ENCODE results near the gene AIFM1.
"Not testable (repeated sequence)": the region's sequence is repeated elsewhere in the genome, so short reads cannot be mapped to it uniquely, and the experiment has no call there.

Gene AIFM1

DNA sequence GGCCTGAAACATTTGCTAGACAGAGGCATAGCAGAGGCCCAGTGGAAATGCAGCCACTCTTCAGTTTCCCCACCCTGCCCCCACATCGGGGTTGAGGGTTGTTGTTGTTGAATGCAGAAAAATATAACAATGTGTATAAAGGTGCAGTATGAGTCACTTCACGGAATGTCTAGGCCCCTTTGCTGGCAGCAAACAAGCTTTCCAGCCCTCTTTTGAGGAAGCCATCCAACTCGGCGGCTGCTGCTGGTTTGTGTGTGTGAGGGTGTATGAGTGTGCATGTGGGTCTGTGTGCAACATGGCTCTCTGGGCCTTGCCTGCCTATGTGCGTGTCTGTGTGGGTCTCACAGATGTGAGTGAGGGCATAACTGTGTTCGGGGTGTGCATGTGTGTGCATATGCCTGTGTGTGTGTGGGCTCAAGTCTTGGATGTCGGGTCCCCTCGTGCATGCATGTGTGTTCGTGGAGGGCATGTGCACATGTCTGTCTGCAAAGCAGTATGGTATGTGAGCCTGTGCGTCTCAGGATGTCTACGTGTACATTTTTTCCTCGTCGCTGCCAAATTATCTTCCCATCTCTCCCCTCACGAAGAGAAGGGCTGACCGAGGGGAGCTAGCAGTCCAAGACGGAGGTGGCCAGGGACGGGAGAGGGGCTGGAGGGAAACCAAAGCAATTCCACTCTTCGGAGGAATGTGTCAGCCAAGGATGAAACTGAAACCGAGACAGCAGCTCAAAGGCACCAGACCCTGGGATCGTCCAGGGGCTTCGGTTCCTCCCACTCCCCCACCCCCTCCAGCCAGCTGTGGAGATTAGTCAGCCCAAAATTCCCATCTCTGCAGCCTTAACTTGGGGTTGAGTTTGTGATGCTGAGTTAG lies 47.0 kb downstream of the AIFM1 start:
- DNase-seq = no peak

DNA sequence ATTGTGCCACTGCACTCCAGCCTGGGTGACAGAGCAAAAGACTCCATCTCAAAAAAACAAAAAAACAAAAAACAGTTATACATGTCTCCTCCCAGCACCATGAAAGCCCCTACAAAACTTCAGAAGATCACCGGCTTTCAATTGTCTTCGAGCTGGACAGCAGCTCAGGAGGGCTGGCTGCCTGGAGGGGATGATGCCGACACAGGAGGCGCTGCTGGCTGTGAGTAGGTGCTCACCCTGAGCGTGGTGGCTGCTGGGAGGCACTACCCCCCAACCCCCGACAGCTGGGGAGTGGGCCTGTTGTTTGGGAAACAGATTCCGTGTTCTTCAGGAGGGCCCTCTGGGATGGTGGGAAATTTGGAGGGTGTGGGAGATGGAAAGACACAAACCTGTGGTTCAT lies 48.5 kb downstream of the AIFM1 start:
- no peak for DNase-seq

DNA sequence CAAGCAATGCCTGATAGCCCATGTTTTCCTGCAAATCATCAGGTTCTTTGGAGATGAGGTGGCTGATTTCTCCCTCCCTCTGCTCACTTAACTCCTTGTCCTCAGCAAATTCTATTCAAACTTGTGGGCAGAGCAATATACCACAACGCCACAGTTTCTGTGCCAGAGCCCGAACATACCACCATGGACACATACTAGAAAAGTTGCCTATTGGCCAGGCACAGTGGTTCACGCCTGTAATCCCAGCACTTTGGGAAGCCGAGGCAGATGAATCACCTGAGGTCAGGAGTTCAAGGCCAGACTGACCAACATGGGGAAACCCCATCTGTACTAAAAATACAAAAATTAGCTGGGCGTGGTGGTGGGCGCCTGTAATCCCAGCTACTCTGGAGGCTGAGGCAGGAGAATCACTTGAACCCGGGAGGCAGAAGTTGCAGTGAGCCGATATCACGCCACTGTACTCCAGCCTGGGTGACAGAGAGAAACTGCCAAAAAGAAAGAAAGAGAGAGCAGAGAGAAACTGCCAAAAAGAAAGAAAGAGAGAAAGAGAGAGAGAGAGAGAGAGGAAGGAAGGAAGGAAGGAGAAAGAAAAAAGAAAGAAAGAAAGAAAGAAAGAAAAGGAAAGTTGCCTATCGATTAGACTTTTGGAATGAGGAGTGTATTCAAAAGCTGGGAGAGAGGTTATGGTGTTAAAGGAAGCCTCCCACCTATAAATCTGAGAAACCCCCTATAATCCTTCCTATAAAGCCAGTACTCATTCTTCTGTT lies 50.3 kb downstream of the AIFM1 start:
- DNase-seq = not testable (repeated sequence)

DNA sequence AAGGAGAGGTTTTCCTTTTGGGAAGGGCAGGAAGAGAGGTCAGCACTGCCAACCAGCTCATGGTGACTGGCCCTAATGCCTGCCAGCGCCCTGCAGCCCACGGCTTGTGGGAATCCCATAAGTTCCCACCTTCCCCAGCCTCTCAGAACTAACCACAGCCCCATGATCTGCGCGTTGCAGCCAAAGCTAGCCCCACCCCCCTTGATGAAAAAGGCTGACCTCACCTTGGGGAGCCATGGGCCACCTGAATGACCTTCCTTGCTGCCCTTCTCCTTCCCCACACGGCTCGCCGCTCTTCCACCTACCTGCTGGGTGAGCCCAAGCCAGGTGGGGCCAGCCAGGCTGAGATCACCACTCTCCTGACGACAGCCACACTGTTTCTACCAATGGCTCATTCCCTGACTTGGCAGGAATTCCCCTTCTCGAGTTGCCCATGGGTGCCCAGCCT lies 51.5 kb downstream of the AIFM1 start:
- DNase-seq = no peak

DNA sequence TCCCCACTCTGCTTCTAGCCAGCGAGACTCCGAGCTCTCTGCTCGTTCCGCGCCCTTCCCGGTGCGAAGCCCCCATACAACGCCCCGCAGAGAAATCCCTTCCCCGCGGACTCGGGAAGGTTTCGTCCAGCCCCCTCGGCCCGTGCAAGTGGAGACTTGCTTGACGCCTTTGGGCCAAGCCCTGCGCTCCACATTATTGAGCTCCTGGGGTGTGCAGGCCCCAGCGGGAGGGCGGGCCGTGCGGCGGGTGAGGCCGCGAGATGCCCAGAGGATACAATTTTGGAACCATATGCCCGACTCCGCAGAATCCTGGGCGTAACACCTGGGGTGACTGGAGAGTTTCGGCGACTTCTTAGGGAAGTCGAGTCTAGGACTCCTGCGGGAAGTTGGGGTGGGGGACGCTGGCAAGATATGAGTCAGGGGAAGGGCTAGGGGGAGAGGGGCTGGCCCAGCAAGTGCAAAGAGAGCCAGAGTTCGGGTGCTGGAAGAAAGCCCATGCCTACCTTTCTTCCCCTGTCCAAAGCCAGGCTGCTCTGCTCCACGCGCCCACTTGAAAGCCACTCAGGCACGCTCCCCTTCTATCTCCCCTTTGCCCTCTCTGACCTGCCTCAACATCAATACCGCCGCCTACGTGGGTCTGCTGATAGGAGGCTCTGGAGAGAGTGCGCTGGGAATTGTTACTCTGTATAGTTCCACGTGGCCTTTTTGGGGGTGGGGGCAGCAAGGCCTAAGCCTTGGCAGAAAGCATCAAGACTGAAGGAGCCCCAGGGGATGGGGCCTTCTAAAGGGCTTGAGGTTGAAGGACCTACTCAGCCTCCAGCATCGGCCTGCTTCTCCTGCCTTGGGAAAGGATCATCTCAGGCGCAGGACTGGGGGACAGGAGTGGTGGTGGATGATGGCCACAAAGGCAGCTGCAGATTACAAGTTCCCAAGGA lies 54.2 kb downstream of the AIFM1 start:
- no peak for DNase-seq

DNA sequence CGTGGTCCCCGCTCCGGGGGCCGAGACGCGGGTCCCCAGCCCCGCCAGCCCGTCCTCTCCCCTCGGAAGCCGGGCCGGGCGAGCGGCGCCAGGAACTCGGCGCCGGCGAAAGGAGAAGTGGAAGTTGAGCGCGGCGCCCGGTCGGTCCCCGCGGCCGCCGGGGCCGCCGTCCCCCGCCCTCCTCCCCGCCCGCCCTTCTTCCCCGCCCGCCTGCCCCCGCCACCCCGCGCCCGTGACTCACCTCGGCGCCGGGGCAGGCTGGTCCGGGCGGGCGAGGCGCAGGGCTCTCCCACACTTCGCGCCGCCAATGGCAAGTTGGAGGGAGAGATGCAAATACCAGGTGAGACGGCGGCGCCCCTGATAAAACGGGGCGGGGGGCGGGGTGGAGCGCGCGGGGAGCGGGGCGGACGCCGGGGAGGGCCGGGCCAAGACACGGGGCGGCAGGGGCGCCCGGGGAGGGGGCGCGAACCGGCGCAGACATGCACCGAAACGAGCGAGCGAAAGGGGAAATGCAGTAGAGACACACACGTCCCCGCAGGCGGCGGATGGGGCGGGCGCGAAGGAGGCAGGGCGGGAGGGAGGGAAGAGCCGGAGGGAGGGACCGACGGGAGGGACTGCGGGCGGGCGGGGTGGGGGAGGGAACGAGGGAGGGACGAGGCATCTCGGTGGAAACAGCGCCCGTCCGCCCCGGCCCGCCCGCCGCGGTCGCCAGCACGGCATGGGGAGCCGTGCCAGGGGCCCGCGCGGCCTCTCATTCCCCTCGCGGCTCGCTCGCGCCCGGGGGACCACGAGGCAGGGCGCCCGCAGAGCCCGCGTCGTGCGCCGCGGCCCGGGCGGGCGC lies 55.0 kb downstream of the AIFM1 start, which contains the start of gene ELF4:
Gene ELF4 (minus strand): TSS at position 119 of the 841 bp plus-strand sequence. CDS start 29,167 bp downstream, outside the sequence.
- DNase-seq = no peak

DNA sequence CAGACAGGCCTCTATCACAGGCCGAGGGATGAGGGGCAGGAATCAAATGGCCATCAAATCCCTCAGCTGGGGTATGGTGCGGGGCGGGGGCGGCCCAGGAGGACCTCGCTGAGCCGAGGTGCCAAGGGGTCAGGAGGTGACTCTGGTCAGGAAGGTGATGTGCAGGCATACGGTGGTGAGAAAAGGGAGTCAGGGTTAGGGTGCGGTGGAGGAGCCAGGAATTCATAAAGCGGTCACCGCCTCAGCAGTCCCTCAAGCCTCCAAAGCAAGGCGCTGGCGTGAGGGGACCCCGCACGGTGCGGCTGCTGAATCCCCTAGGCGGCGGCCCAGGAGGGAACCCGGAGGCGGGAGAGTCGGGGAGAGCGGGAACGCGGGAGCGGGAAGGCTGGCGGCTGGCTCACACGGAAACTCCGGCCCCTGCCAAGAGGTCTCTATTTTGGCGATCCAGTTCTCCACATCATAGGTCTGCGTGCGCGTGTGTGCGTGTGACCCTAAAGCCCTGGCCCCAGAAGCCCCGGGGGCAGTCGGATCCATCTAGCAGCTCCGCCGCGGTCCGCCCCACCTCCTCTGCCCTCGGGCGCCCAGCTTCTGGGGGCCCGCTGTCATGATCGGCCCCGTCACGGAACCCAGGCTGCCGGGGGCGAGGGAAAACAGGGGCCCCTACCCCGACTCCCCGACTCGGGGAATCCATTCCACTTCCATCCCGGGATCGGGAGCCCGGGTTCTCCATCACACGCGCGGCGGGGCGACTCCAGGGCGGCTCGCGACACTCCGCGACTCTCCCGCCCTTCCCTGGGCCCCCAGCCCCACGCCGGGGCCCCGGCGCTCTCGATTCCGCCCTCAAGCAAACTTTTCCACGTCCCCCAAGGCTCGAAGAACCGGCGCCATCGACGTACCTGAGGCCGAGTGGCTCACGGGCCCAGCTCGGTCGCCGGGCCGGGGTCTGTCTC lies 55.9 kb downstream of the AIFM1 start:
- DNase-seq = no peak

DNA sequence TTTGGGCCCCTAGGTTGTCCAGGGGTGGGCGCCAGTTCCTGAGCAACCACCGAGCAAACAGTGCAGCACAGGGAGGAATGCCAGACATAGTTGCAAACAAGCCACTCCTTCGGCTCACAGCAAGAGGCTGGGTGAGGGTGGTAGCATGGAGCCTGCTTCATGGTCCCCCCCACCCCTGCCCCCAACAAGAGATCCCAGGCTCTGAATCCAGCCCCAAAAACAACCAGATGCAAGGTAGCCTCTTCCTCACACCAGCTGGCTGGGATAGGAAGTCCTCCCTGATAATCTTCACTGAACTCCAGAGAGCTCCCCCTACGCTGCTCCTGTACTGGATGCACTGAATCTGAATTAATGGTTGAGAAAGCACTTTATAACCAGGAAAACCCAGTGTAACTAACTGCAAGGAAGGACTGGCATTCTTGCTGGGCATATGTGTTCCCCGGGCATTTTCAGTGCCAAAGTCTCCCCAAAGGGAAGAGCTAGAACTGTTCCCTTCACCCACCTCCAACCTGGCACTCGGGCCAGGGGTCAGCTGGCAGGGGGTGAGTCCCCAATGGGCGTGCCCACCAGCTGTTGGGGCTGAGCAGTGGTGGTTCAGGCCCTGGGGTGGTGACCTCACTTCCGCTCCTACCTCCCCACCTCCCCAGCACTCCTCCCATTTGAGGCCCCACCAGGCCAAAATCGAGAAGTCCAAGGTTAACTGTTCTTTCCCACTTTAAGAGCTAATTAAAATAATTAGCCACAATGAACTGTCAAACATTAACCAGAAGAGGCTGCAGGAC lies 56.8 kb downstream of the AIFM1 start:
- no peak for DNase-seq

DNA sequence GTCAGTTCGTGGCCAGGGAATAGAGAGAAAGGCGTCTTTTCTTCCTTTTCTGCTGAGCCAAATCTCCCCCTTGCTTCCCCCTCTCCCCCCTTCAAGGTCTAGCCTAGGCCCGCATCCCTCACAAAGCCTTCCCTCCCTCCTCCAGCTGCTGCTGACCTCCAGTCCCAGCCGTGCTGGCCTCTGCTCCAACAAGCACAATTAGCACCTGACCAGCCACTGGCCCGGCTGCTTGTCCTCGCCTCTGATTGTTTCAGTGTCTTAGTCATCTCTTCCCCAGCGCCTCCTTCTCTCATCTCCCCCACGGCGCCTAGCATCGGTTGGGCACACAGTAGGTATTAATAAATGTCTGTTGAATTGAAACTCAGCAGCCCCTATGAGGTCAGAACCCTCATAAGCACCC lies 59.6 kb downstream of the AIFM1 start:
- DNase-seq = no peak

DNA sequence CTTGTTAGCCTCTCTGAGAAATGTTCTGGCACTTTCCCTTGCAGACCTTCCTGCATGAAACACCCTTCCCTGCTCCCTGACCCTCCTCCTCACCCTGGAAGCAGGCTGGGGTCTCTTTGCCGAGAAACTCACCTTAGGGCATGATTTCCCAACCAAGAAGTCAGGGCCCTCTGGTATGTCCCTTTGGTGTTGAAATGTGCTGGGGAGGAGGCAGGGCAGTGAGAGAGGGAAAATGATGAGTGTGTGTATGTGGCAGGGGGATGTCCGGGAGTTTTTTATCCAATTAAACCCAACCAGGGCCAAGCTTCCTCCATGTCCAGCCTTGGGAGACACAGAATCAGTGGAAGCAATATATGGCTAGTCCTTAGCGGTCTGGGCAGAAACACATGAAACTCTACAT lies 60.4 kb downstream of the AIFM1 start:
- no peak for DNase-seq

DNA sequence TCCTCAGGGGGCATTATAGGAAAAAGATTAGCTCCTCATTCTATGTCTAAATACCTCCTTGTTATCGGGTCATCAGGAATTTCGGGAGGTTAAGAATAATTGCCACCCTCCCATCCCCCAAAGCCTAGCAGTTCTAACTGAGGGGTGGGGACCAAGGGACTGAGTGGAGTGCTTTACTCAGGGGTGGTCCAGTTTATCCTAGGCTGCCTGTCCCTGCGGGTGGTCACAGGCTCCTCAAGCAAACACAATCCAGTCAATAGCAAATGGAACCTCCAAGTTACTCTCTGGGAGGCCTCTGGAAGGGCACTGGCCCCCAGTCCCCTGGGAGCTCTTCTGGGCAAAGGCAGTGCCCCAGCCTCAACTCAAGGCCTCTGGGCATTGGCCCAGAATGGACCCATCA lies 62.0 kb downstream of the AIFM1 start:
- DNase-seq = no peak

DNA sequence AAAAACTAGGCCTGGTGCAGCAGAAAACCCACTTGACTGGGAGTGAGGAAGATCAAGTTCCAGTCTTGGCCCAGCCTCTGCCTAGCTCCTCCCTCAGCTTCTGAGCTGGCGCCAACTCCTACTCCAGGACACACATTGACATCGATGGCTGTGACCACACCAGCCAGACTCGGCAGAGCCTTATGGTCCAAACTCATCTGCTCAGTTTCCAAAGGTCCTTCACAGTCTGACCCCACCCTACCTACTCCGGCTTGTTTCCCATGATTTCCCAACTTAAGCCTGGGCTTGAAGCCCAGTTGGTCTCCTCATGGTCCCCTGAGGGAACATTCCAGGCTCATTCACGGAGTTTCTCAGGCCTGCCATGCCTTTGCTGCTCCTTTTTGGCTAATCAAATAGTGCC lies 65.5 kb downstream of the AIFM1 start:
- no peak for DNase-seq

DNA sequence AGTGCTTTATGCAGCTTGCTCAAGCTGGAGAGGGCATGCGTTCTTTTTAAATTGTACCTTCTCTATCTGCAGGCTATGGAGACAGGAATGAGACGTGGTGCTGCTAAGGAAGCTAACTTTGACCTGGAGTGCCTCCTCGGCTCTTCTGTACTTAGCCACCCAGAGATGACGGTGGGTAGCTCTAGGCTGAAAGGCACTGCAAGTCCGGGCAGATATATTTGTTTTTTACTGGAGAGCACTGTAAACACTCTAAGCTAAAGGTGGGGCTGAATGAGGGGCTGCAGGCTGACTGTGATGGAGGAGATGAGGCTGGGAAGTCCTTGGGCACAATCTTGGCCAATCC lies 67.5 kb downstream of the AIFM1 start:
- no peak for DNase-seq

DNA sequence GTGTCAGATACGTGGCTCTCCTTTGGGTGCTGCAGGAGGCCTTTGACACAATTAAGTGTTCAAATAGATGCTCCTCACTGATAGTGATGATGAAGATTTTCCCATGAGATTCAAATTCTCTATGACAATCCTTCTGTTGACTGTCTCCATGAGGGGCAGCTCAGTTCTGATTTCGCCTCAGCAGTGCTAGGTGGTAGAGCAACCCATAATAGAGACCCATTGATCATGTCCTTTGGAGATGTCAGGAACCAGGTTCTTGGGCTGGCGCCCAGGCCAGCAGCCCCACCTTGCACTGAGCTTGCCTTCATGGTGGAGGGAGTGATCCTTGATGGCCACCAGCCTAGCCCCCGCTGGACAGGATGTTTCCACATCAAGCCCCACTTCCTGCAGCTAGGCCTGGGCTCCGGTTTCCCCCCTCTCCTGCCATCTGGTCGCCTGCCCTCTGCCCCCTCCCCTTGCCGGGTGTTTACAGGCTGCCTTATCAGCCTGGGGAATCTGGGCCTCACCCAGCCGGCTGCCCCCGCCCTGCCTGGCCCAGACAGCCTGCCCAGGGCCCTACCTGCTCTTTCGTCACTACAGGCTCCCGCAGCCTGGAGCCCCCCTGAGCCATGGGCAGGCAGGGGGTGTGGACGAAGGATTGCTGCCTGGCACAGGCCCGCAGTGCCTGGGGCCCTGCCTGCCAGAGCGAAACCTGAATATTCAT lies 68.0 kb downstream of the AIFM1 start:
- no peak for DNase-seq

DNA sequence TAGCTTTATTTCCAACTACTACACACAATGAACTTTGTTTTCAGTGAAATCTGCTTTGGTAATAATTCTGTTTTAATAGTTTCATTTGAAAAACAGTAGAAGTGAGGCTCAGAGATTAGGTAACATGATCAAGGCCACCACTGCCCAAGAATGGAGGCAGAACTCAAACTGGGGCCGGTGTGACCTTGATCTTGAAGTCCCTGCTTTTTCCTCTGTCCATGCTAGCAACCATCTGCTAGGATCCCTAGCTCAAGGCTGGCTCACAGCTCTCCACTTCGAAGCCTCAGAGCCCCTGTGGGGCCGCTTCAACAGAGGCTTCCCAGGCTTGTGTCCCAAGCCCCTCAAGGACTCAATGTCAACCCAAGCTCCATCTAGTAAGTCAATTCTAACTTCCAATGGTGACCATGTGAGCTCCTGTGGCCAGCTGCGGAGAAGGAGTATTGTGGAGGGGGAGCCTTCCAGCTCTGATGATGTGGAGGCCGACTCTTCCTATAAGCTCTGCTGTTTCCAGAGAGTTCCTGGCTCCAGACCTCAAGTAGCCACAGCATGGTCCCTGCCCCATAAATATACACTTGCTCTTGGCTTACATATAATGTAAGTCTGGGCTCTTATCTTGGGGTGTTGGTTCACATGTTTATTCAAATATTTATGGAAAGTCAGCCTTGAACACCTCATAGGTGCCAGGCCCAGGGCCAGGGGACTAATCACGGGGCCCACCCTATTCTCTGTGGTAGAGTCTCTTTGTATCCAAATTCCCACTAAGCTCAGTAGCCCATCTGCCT lies 70.2 kb downstream of the AIFM1 start:
- DNase-seq = no peak

DNA sequence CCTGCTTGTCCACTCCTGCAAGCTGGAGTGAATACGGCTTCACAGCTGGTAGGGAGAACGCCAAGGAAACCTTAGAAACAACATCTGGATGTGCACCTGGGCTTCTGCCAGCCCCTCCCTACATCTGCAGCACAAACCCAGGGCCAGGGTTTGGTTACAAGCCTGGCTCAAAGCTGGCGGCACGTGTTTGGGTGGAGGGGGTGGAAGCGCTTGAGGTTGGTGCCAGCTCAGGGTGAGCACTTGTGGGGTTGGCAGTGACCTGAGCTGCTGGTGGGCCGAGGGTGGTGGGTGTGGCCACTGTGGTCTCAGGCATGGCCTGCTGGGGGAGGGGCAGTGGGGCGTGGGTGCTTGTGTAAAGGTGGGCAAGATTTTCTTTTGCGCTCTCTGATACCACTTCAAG lies 70.9 kb downstream of the AIFM1 start:
- no peak for DNase-seq

DNA sequence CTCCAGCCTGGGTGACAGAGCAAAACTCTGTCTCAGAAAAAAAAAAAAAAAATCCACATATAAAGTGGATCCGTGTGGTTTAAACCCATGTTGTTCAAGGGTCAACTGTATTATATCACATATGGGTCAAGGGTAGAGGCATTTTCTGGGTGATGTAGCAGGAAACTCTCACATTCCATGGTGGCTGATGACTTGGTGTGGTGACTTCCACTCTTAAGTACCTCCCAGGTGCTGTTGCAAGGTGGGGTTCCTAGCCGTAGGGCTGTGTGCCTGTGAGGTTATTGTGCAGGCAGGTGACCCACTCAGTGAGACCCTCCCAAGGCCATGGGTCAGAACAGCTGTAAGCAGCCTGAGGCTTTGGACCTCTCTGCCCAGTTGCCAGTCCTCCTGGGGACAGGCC lies 72.4 kb downstream of the AIFM1 start:
- no peak for DNase-seq

DNA sequence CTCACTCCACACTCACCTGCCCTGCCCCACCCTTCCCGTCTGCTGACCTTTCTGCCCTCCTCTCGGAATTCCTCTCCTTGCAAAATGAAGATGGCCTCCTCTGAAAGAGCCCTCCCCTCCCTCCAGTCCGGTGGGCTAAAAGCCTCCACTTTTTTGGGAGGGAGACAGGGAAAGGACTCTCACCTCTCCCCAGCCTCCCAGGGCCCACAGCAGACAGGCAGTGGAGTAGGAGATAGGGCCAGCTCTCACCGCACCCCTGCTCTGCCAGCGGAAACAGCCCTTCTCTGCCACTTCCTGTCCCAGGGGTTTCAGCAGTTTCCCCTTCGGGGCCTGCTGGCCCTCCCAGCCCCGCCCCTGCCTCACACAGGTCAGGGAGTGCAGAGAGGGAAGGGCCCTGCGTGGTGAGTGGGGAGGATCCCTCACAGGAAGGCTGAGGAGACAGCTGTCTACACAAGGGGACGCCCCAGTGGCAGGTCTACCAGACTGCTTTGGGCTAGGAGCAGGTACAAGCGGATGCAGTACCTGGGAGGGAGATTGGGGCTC lies 73.6 kb downstream of the AIFM1 start:
- no peak for DNase-seq

Data from NCI-H187 treated with DMSO at 0.1 percent for 48 hours (cell line).